NCI-H748 treated with DMSO at 0.1 percent for 48 hours (cell line): ENCODE data around the gene HLCS.

Experiments
- DNase-seq: peaks from one replicate; lab custom pipeline; 2025; lab: John Stamatoyannopoulos, UW

HLCS gene

GRCh38 chr21:36719614-36720013 is 246.9 kb downstream of the HLCS start:
- no peak for DNase-seq

GRCh38 chr21:36718951-36719501 is 247.4 kb downstream of the HLCS start:
- DNase-seq = no peak

- DNase-seq = no peak
Observed at GRCh38 chr21:36717976-36718375, 248.5 kb downstream of the HLCS start.

DNA sequence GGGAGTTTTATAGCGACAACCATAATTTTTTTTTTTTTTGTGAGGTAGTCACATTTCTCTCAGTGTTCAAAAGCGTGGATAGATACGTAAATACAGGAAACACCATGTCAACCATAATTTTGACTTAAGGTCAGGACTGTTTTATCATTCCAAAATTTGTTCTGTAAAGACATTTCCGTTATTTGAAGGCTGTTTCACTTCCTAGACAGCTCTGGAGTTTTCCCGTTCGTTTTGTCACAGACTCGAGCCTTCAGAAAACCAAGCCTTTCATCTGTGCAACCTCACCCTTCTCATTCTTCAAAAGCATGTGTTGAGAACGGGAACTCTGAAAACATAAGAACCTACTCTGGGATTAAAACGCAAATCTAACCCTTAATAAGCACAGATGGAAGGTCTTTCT is 249.6 kb downstream of the HLCS start:
- no peak for DNase-seq

DNA sequence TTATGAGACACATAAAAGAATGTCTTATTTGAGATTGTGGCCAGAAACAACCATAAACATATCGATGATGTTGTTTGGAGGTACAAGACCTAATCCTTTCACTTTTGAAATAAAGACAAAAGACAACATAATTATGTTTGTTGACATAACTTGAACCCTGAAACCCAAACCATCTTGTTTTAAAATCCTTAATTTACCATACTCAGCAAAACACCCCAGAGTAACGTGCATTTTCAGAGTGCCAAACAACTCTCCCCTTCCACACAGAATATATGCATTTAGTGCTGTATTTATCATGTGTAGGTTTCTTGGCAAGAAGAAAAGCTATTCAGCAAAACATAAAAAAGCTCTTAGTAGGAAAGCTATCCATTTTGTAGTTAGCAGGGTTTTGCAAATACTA is 250.1 kb downstream of the HLCS start:
- DNase-seq = no peak

- no peak for DNase-seq
Observed at GRCh38 chr21:36713746-36714145, 252.7 kb downstream of the HLCS start.

GRCh38 chr21:36710729-36711048 is 255.8 kb downstream of the HLCS start:
- no peak for DNase-seq

GRCh38 chr21:36709868-36710728 is 256.4 kb downstream of the HLCS start:
- no peak for DNase-seq

GRCh38 chr21:36709030-36709867 is 257.2 kb downstream of the HLCS start:
- no peak for DNase-seq

DNA sequence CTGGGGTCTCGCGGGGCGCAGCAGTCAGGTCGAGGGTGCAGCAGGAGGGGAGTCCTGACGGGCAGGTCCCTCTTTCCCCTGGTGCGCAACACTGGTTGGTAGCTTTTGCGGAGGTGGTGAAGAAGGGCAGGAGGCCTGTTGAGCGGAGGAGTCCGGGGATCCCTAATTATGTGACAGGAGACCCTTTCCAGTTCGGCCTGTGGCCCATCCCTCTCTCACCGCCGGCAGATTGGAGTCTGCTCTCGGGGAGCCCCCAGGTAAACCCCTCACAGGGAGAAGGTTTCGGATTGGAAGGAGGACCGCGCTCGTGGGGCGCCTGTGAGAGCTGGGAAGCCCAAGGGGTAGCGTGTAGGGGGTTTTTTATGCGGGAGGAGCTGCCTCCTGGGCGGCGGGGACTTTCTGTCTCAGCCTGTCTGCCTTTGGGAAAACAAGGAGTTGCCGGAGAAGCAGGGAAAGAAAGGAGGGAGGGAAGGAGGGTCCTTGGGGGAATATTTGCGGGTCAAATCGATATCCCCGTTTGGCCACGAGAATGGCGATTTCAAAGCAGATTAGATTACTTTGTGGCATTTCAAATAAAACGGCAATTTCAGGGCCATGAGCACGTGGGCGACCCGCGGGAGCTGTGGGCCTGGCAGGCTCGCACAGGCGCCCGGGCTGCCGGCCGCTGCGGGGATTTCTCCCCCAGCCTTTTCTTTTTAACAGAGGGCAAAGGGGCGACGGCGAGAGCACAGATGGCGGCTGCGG is 258.0 kb downstream of the HLCS start:
- DNase-seq = no peak

- no peak for DNase-seq
Observed at GRCh38 chr21:36707763-36708285, 258.6 kb downstream of the HLCS start.

- no peak for DNase-seq
Observed at GRCh38 chr21:36706951-36707762, 259.3 kb downstream of the HLCS start.

DNA sequence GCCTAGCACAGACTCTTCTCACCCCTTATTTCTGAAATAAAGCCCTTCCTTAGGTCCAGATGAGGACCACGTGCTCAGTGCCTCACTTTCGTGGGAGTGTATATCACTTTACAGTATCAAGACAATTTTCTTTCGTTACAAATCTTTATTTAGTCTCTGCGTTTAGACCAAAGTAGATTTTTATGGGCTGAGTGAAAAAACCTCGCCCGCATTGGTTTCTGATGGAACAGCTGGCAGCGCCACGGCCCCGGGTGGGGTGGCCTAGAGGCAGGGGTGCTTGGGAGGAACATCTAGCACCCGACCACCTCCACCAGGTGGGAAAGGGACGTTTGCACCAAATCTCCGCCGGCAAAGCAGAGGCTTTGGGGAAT is 260.0 kb downstream of the HLCS start:
- DNase-seq = no peak

DNA sequence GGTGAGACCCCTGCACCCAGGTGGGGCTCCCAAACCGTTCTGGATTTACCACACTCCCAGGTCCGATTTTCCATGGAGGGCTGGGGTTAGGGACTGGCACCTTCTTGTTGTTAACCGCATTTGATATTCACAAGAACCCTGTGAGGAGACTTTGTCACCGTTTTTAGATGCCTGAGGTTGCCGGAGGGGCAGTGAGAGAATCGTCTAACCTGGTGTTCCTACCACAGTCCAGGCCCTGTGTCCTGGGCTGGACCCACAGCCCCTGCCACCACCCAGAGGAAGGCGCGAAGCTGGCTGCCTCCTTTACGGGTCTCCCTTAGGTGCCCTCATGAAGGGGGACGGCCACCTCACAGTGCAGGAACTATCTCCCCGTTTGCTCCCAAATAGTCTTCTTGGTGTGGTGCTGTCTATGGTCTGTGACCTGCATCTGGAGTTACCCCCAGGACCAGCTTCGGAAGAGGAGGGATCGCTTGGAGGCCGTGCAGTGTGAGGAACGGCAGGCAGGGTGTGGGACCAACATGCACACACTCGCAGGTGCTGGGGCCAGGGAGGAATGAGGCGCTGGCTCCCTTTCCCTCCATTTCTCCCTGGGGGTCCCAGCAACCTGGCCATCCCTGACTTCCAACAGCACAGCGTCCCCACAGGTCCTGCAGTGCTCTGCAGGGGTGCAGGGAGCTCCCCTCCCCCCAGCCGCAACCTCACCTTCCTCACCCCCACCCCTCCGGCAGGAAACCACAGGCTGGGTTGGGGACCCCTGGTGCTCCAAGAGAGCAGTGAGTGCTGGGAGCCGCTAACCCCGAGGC is 260.6 kb downstream of the HLCS start:
- no peak for DNase-seq

- no peak for DNase-seq
Observed at GRCh38 chr21:36704958-36705678, 261.4 kb downstream of the HLCS start.

GRCh38 chr21:36704281-36704957 is 262.1 kb downstream of the HLCS start:
- DNase-seq = no peak

GRCh38 chr21:36703626-36704280 is 262.7 kb downstream of the HLCS start:
- DNase-seq = no peak

- DNase-seq = no peak
Observed at GRCh38 chr21:36703123-36703522, 263.3 kb downstream of the HLCS start.

- no peak for DNase-seq
Observed at GRCh38 chr21:36702622-36702968, 263.9 kb downstream of the HLCS start.
